ENCODE measurements around the gene BDH1.

The BDH1 gene

GRCh38 chr3:197539651-197540051 lies 16.1 kb downstream of the BDH1 start:
- Histone ChIP-seq H3K4me2 (no peak overlapping the region), H3K9ac (no peak overlapping the region), H3K27ac (no peak overlapping the region), H3K27me3 (no peaks in the 10 kb centered on the region), H3K4me3 (no peak overlapping the region), H3K36me3 (peaks cover 95% of the 10 kb centered on the region), H4K20me1 (no peaks in the 10 kb centered on the region; the same call in 1 of the 2 replicates), H3K4me1 (no peaks in the 10 kb centered on the region), H3K9me3 (no peaks in the 10 kb centered on the region)
- no peak for TF ChIP-seq Cebpa-rat (IDR thresholded peaks at IDR 0.05)

- Histone ChIP-seq H3K9me3 (no peaks in the 10 kb centered on the region), H3K9ac (no peak overlapping the region), H3K27me3 (no peaks in the 10 kb centered on the region), H3K4me2 (no peak overlapping the region), H3K27ac (no peak overlapping the region), H4K20me1 (no peaks in the 10 kb centered on the region; the same call in 1 of the 2 replicates), H3K4me1 (no peaks in the 10 kb centered on the region), H3K36me3 (peaks cover 84% of the 10 kb centered on the region), H3K4me3 (no peak overlapping the region)
- TF ChIP-seq Cebpa-rat (IDR thresholded peaks at IDR 0.05): no peak
These were observed 21.6 kb downstream of the BDH1 start for GRCh38 chr3:197533927-197534725.

GRCh38 chr3:197533396-197533795 lies 22.4 kb downstream of the BDH1 start:
- H3K36me3 ChIP-seq: peaks cover 84% of the 10 kb centered on the region
- H3K27me3 ChIP-seq: no peaks in the 10 kb centered on the region
- H3K4me3 ChIP-seq: no peak overlapping the region
- no peaks in the 10 kb centered on the region for H3K9me3 ChIP-seq
- TF ChIP-seq Cebpa-rat (IDR thresholded peaks at IDR 0.05): no peak
- no peak overlapping the region for H3K27ac ChIP-seq
- no peaks in the 10 kb centered on the region for H3K4me1 ChIP-seq
- no peaks in the 10 kb centered on the region; the same call in 1 of the 2 replicates for H4K20me1 ChIP-seq
- H3K9ac ChIP-seq: no peak overlapping the region
- H3K4me2 ChIP-seq: no peak overlapping the region

GRCh38 chr3:197532388-197532787 lies 23.4 kb downstream of the BDH1 start:
- Histone ChIP-seq H3K27ac (no peak overlapping the region), H3K4me3 (no peak overlapping the region), H3K9ac (no peak overlapping the region), H3K4me2 (no peak overlapping the region), H3K9me3 (no peaks in the 10 kb centered on the region), H3K36me3 (peaks cover 84% of the 10 kb centered on the region), H3K4me1 (no peaks in the 10 kb centered on the region), H3K27me3 (no peaks in the 10 kb centered on the region), H4K20me1 (no peaks in the 10 kb centered on the region; the same call in 1 of the 2 replicates)
- no peak for TF ChIP-seq Cebpa-rat (IDR thresholded peaks at IDR 0.05)

GRCh38 chr3:197528190-197528589 lies 27.6 kb downstream of the BDH1 start:
- Histone ChIP-seq H3K27ac (no peak overlapping the region), H4K20me1 (no peaks in the 10 kb centered on the region), H3K4me1 (no peaks in the 10 kb centered on the region), H3K27me3 (no peaks in the 10 kb centered on the region), H3K9ac (no peak overlapping the region), H3K4me2 (no peak overlapping the region), H3K9me3 (no peaks in the 10 kb centered on the region), H3K4me3 (no peak overlapping the region), H3K36me3 (peaks cover 78% of the 10 kb centered on the region)
- TF ChIP-seq Cebpa-rat (IDR thresholded peaks at IDR 0.05): no peak

- no peak for TF ChIP-seq Cebpa-rat (IDR thresholded peaks at IDR 0.05)
- Histone ChIP-seq H3K27me3 (no peaks in the 10 kb centered on the region), H3K4me1 (no peaks in the 10 kb centered on the region), H3K27ac (no peak overlapping the region), H3K4me3 (no peak overlapping the region), H3K36me3 (peaks cover 78% of the 10 kb centered on the region), H3K9me3 (no peaks in the 10 kb centered on the region), H4K20me1 (no peaks in the 10 kb centered on the region), H3K4me2 (no peak overlapping the region), H3K9ac (no peak overlapping the region)
These were observed 28.2 kb downstream of the BDH1 start for GRCh38 chr3:197527569-197527968.

- no peak for TF ChIP-seq Cebpa-rat (IDR thresholded peaks at IDR 0.05)
- Histone ChIP-seq H3K27ac (no peak overlapping the region), H3K36me3 (peaks cover 76% of the 10 kb centered on the region), H3K4me3 (no peak overlapping the region), H3K27me3 (no peaks in the 10 kb centered on the region), H4K20me1 (no peaks in the 10 kb centered on the region), H3K4me1 (peaks cover 13% of the 10 kb centered on the region), H3K9ac (no peak overlapping the region), H3K9me3 (no peaks in the 10 kb centered on the region), H3K4me2 (no peak overlapping the region)
These were observed 30.1 kb downstream of the BDH1 start for GRCh38 chr3:197525706-197526105.

- no peaks in the 10 kb centered on the region for H3K27me3 ChIP-seq
- no peak overlapping the region for H3K4me3 ChIP-seq
- peaks cover 66% of the 10 kb centered on the region for H3K36me3 ChIP-seq
- no peak overlapping the region for H3K4me2 ChIP-seq
- H3K4me1 ChIP-seq: peaks cover 28% of the 10 kb centered on the region
- H4K20me1 ChIP-seq: no peaks in the 10 kb centered on the region
- no peak for TF ChIP-seq Cebpa-rat (IDR thresholded peaks at IDR 0.05)
- no peaks in the 10 kb centered on the region for H3K9me3 ChIP-seq
- no peak overlapping the region for H3K9ac ChIP-seq
- H3K27ac ChIP-seq: no peak overlapping the region
These were observed 31.6 kb downstream of the BDH1 start for GRCh38 chr3:197524128-197524527.

- Histone ChIP-seq H3K4me3 (no peak overlapping the region), H3K36me3 (peaks cover 60% of the 10 kb centered on the region), H3K9ac (no peak overlapping the region), H3K27me3 (no peaks in the 10 kb centered on the region), H3K4me2 (no peak overlapping the region), H3K27ac (no peak overlapping the region), H4K20me1 (no peaks in the 10 kb centered on the region), H3K9me3 (no peaks in the 10 kb centered on the region), H3K4me1 (peaks cover 33% of the 10 kb centered on the region)
- no peak for TF ChIP-seq Cebpa-rat (IDR thresholded peaks at IDR 0.05)
These were observed 32.2 kb downstream of the BDH1 start for GRCh38 chr3:197523526-197523925.

- Histone ChIP-seq H3K4me1 (peaks cover 33% of the 10 kb centered on the region), H3K4me2 (no peak overlapping the region), H4K20me1 (no peaks in the 10 kb centered on the region), H3K27me3 (no peaks in the 10 kb centered on the region), H3K36me3 (peaks cover 54% of the 10 kb centered on the region), H3K9ac (no peak overlapping the region), H3K9me3 (no peaks in the 10 kb centered on the region), H3K27ac (no peak overlapping the region), H3K4me3 (no peak overlapping the region)
- no peak for TF ChIP-seq Cebpa-rat (IDR thresholded peaks at IDR 0.05)
These were observed 32.8 kb downstream of the BDH1 start for GRCh38 chr3:197522881-197523441.
